ENCODE results near the gene PHETA1.

- TF ChIP-seq GATA2 (IDR thresholded peaks at IDR 0.05; ENCODE audit: low read depth, low read length) (no peak), GATA3 (IDR thresholded peaks at IDR 0.05; ENCODE audit: low read depth, low read length) (no peak)
These were observed 49.2 kb downstream of the PHETA1 start for GRCh38 chr12:111319600-111320257.

Measured in SH-SY5Y (cell line).